Activated CD4-positive, alpha-beta memory T cell treated with anti-CD3 and anti-CD28 coated beads for 36 hours (primary cell): Measurements from ENCODE around the gene PRR7. TPM values are rescaled to one million over a fixed set of nuclear protein-coding genes. Genes with fewer than 3 reads are reported as not detected.

Source experiments
- CTCF ChIA-PET: fragments of 350-600 bp; sonication (Branson Sonifier 250); formaldehyde crosslinking; loops from one replicate; lab custom pipeline; 2021; ENCODE audit warnings: antibody characterized with exemption, inconsistent platforms; lab: Charles Lee
- POLR2A ChIA-PET: fragments of 350-600 bp; sonication (Branson Sonifier 250); formaldehyde crosslinking; loops from one replicate; lab custom pipeline; 2021; ENCODE audit warnings: antibody characterized with exemption; lab: Charles Lee
- DNase-seq: peaks from one replicate; pipeline ENCODE4 v3.0.0-alpha.2; 2020
- H3K27ac Mint-ChIP-seq: one replicate; pipeline ENCODE4 v1.8.0; 2021; ENCODE audit warnings: mixed read lengths
- H3K27me3 Mint-ChIP-seq: one replicate; pipeline ENCODE4 v1.8.0; 2021; ENCODE audit warnings: mixed read lengths
- H3K36me3 Mint-ChIP-seq: one replicate; pipeline ENCODE4 v1.8.0; 2021; ENCODE audit warnings: mixed read lengths
- H3K4me1 Mint-ChIP-seq: one replicate; pipeline ENCODE4 v1.8.0; 2021; ENCODE audit warnings: low read depth, mixed read lengths
- H3K4me3 Mint-ChIP-seq: one replicate; pipeline ENCODE4 v1.8.0; 2021; ENCODE audit warnings: mild to moderate bottlenecking, mixed read lengths
- H3K9me3 Mint-ChIP-seq: one replicate; pipeline ENCODE4 v1.8.0; 2021; ENCODE audit warnings: mixed read lengths
- intact Hi-C: fragments of 100-400 bp; cut with micrococcal nuclease; formaldehyde crosslinking; loops from one replicate; pipeline ENCODE4 v1.15.1; 2023
- total RNA-seq, 2 experiments: library from RNA; stranded (reverse); gene quantifications; one replicate each; pipeline ENCODE4 v1.2.3, GENCODE V29; 2021

PRR7 gene
- total RNA-seq, 2 experiments from 2014 or later = 13.3 to 13.6 TPM

DNA sequence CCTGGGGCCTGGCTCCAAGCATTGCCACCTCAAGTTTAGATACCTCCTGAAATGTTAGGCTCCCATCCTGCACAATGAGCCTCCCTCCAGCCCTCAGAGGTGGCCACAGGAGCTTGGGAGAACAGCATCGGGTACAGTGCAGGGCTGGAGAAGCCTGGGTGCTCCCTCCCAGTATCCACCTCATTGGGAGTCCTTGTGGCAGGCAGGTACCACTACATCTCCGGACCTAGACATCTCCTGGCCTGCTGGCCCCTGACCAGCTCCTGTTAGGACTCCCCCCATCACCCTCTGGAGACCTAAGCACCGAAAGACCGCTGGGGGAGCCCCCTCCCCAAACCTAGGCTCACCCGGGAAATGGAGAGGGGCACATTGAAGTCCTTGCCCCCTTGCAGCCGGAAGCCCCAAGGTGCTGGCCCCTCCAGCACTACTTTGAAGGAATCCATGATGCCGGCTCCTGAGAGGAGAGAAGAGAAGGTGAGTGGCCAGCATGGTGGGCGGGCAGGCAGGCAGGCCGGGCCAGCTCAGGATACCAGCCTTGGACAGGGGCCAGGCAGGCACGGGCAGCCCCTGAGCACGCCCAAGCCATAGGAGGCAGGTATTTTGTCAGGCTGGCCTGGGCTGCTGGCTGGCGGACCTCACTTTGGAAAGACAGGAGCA, 49.6 kb downstream of the PRR7 start:
- Mint-ChIP-seq H3K4me3 (peak overlapping the region; percentile 60), H3K4me1 (peaks cover 27% of the 10 kb centered on the region), H3K36me3 (peaks cover 2% of the 10 kb centered on the region), H3K9me3 (no peaks in the 10 kb centered on the region), H3K27ac (no peak overlapping the region), H3K27me3 (peaks cover 8% of the 10 kb centered on the region)
- POLR2A ChIA-PET = interaction anchor here (1.0 kb wide), 1 partner anchor 20 kb away, joined by 3 read pairs; no protein-coding TSS in a partner anchor
- DNase-seq = no peak
- intact Hi-C loops = loop anchor here (2.0 to 5.0 kb wide), 3 partner anchors 17 to 384 kb away; no protein-coding TSS in a partner anchor
- CTCF ChIA-PET = interaction anchor here (1.6 to 4.2 kb wide), 6 partner anchors 39 to 106 kb away, joined by 4 to 23 read pairs (median 18); partner anchors contain the start of gene GRK6

- Mint-ChIP-seq H3K27me3 (peaks cover 8% of the 10 kb centered on the region), H3K9me3 (no peaks in the 10 kb centered on the region), H3K4me1 (peaks cover 27% of the 10 kb centered on the region), H3K27ac (no peak overlapping the region), H3K4me3 (peak overlapping the region; percentile 82), H3K36me3 (no peaks in the 10 kb centered on the region)
- intact Hi-C loops = loop anchor here (1.0 to 5.0 kb wide), 7 partner anchors 18 to 385 kb away; partner anchors contain the start of gene GRK6
- ChIA-PET CTCF (interaction anchor here (0.7 to 4.2 kb wide), 8 partner anchors 25 to 184 kb away, joined by 3 to 23 read pairs (median 4); no protein-coding TSS in a partner anchor), POLR2A (interaction anchor here (1.1 to 1.4 kb wide), 3 partner anchors 40 to 106 kb away, joined by 3 to 5 read pairs (median 5); no protein-coding TSS in a partner anchor)
- peak; percentile 38 for DNase-seq
Measured at GRCh38 chr5:177496727-177497291, 50.2 kb downstream of the PRR7 start.

GRCh38 chr5:177497292-177498012, 50.8 kb downstream of the PRR7 start, which contains the start of gene PDLIM7:
Gene PDLIM7, minus strand, starts transcription at chr5:177497604. Its CDS starts 1,092 bp downstream, at chr5:177496512.
- intact Hi-C loops = loop anchor here (1.0 to 5.0 kb wide), 7 partner anchors 19 to 385 kb away; partner anchors contain the start of gene GRK6
- POLR2A ChIA-PET = interaction anchor here (0.7 to 1.4 kb wide), 7 partner anchors 18 to 147 kb away, joined by 3 to 5 read pairs (median 3); no protein-coding TSS in a partner anchor
- CTCF ChIA-PET = interaction anchor here (0.7 to 4.2 kb wide), 10 partner anchors 25 to 188 kb away, joined by 3 to 23 read pairs (median 4); no protein-coding TSS in a partner anchor
- Mint-ChIP-seq H3K27me3 (peaks cover 8% of the 10 kb centered on the region), H3K27ac (peak within 1 kb of the TSS; percentile 23), H3K36me3 (no peaks in the 10 kb centered on the region), H3K4me1 (peaks cover 27% of the 10 kb centered on the region), H3K9me3 (no peaks in the 10 kb centered on the region), H3K4me3 (peak within 1 kb of the TSS; percentile 82)
- peak; percentile 96 for DNase-seq

GRCh38 chr5:177498013-177498787, 51.6 kb downstream of the PRR7 start:
- no peaks in the 10 kb centered on the region for H3K9me3 Mint-ChIP-seq
- intact Hi-C loops = loop anchor here (5.0 kb wide), 1 partner anchor 386 kb away; no protein-coding TSS in a partner anchor

DNA sequence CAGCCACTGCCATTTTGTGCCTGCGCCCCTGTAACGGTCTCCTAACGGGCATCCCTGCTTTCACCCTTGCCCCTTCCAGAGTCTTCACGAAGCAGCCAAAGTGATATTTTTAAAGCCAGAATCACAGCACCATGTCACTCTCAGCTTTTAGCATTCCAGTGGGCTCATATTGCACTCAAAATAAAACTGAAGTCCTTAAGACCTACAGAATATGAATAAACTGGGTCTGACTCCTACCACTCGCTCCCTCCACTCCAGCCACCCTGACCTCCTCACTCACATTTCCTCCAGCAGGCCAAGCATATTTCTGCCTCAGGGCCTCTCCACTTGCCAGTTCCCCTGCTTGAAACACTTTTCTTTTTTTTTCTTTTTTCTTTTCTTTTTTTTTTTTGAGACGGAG, 53.2 kb downstream of the PRR7 start:
- intact Hi-C loops = loop anchor here (5.0 kb wide), 1 partner anchor 388 kb away; no protein-coding TSS in a partner anchor
- H3K4me3 Mint-ChIP-seq = no peak overlapping the region
- no peaks in the 10 kb centered on the region for H3K36me3 Mint-ChIP-seq
- H3K27ac Mint-ChIP-seq = no peak overlapping the region
- H3K4me1 Mint-ChIP-seq = peaks cover 14% of the 10 kb centered on the region
- CTCF ChIA-PET = interaction anchor here (0.8 to 5.4 kb wide), 11 partner anchors 10 to 195 kb away, joined by 3 to 67 read pairs (median 6); partner anchors contain the start of genes DOK3 and PFN3
- H3K27me3 Mint-ChIP-seq = peaks cover 8% of the 10 kb centered on the region
- POLR2A ChIA-PET = interaction anchor here (1.2 kb wide), 1 partner anchor 96 kb away, joined by 3 read pairs; no protein-coding TSS in a partner anchor
- no peaks in the 10 kb centered on the region for H3K9me3 Mint-ChIP-seq
- no peak for DNase-seq

More at GRCh38 chr5:177498013-177498787, 51.6 kb downstream of the PRR7 start:
- Mint-ChIP-seq H3K36me3 (no peaks in the 10 kb centered on the region), H3K27me3 (peaks cover 8% of the 10 kb centered on the region), H3K4me1 (peaks cover 26% of the 10 kb centered on the region), H3K4me3 (peak overlapping the region; percentile 82), H3K27ac (peak overlapping the region; percentile 23)
- POLR2A ChIA-PET = interaction anchor here (0.7 to 1.4 kb wide), 7 partner anchors 17 to 147 kb away, joined by 3 to 5 read pairs (median 3); no protein-coding TSS in a partner anchor
- CTCF ChIA-PET = interaction anchor here (0.7 to 4.2 kb wide), 11 partner anchors 26 to 188 kb away, joined by 3 to 23 read pairs (median 4); no protein-coding TSS in a partner anchor
- peak; percentile 62 for DNase-seq

DNA sequence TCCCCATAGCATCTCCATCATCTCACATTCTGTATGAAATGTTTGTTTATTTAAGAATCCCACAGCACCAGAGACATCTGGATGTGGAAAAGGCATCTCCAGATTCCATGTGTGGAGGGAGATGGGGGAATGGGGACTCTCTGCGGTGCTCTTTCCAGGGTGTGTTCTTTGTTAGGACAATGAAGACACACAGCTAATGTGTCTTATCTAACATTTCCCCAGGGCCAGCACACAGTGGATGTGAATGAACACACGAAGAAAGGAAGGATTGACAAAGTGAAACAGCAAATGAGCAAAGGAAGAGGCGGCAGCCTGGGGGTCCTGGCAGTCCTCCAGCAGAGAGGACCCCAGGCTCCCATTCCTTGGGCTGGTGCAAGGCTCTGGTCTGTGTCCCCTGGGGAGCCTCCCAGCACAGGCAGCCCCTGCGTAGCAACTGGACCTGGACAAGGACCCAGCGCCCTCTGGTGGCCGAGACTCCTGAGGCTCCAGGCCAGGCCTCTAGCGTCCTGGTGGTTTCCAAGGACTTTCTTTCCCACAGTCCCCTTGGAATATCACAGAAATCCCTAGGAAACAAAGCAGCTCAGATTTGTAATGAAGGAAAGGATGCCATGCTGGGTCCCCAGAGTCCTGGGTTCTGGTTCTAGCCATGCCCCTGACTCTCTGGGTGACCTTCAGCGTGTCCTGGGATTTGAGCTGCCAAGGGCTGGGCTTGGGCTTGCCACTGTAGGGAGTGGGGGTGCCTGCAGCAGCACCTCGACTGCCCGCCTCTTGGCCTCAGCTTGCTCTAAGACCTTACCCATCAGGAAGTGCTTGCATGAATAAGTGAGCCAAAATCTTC, 54.3 kb downstream of the PRR7 start:
- CTCF ChIA-PET = interaction anchor here (0.6 to 5.4 kb wide), 40 partner anchors 9 to 481 kb away, joined by 3 to 67 read pairs (median 4); partner anchors contain the start of genes DDX41, DOK3 and PFN3
- Mint-ChIP-seq H3K27me3 (peaks cover 8% of the 10 kb centered on the region), H3K9me3 (no peaks in the 10 kb centered on the region), H3K4me3 (no peak overlapping the region), H3K27ac (no peak overlapping the region), H3K4me1 (peaks cover 12% of the 10 kb centered on the region), H3K36me3 (no peaks in the 10 kb centered on the region)
- peak; percentile 88 for DNase-seq
- POLR2A ChIA-PET = interaction anchor here (0.6 to 1.3 kb wide), 5 partner anchors 21 to 191 kb away, joined by 3 to 4 read pairs (median 3); no protein-coding TSS in a partner anchor
- intact Hi-C loops = no loop called here

GRCh38 chr5:177501874-177502678, 55.5 kb downstream of the PRR7 start:
- Mint-ChIP-seq H3K36me3 (no peaks in the 10 kb centered on the region), H3K9me3 (no peaks in the 10 kb centered on the region), H3K27ac (no peak overlapping the region), H3K4me3 (no peak overlapping the region), H3K27me3 (peaks cover 8% of the 10 kb centered on the region), H3K4me1 (peaks cover 12% of the 10 kb centered on the region)
- intact Hi-C loops = no loop called here
- CTCF ChIA-PET = interaction anchor here (0.6 to 5.4 kb wide), 33 partner anchors 8 to 482 kb away, joined by 3 to 67 read pairs (median 4); partner anchors contain the start of genes DDX41, DOK3 and PFN3
- DNase-seq = no peak
- POLR2A ChIA-PET = interaction anchor here (1.0 to 1.3 kb wide), 3 partner anchors 47 to 192 kb away, joined by 3 to 4 read pairs (median 3); no protein-coding TSS in a partner anchor

- Mint-ChIP-seq H3K9me3 (no peaks in the 10 kb centered on the region), H3K27ac (no peak overlapping the region), H3K27me3 (peaks cover 8% of the 10 kb centered on the region), H3K4me3 (no peak overlapping the region), H3K36me3 (no peaks in the 10 kb centered on the region), H3K4me1 (peaks cover 9% of the 10 kb centered on the region)
- POLR2A ChIA-PET = no interaction called here
- no peak for DNase-seq
- intact Hi-C loops = no loop called here
- CTCF ChIA-PET = interaction anchor here (0.5 to 5.4 kb wide), 12 partner anchors 10 to 590 kb away, joined by 3 to 67 read pairs (median 10); partner anchors contain the start of genes DDX41 and PFN3
Measured at GRCh38 chr5:177502886-177503285, 56.3 kb downstream of the PRR7 start.

- no peak for DNase-seq
- ChIA-PET CTCF (interaction anchor here (0.5 to 5.4 kb wide), 9 partner anchors 11 to 589 kb away, joined by 3 to 67 read pairs (median 6); partner anchors contain the start of genes DDX41 and PFN3), POLR2A (no interaction called here)
- intact Hi-C loops = no loop called here
- no peaks in the 10 kb centered on the region for H3K9me3 Mint-ChIP-seq
- no peaks in the 10 kb centered on the region for H3K36me3 Mint-ChIP-seq
- H3K4me1 Mint-ChIP-seq = peaks cover 5% of the 10 kb centered on the region
- no peak overlapping the region for H3K4me3 Mint-ChIP-seq
- H3K27me3 Mint-ChIP-seq = peaks cover 4% of the 10 kb centered on the region
- H3K27ac Mint-ChIP-seq = no peak overlapping the region
Measured at GRCh38 chr5:177503351-177504085, 56.9 kb downstream of the PRR7 start.
